ENCODE data around the gene CPXM2. TPM values are rescaled to one million over a fixed set of nuclear protein-coding genes. Genes with fewer than 3 reads are reported as not detected.

The CPXM2 gene
- total RNA-seq, 2 experiments from 2014 or later: not detected

DNA sequence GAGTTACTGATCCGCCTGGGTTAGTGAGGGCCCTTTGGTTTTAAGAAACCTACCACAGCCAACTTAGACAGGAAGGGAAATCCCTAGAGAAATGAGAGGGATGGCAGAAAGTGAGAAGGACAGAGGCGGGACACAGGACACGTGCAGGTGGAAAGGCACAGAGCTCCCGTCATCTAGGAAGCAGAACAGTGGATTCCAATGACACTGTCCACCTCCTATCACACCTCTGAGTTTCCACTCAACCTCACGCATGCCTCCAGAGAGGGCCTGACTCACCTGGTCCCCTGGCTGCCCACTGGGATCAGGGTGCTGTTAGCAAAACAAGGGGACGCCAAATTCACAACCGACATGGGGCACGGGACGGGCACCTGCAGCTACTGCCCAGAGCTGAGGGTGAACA is 26.3 kb downstream of the CPXM2 start:
- Histone ChIP-seq H3K4me1 (ENCODE audit: insufficient read depth, low read length) (no peaks in the 10 kb centered on the region), H3K4me3 (ENCODE audit: low read length) (no peak overlapping the region), H3K9me3 (ENCODE audit: control insufficient read depth in 1 of 2, insufficient read depth in 1 of 2, low read length in 2 of 2) (peaks cover 0 to 5% of the 10 kb centered on the region in 2 experiments), H3K36me3 (ENCODE audit: insufficient read depth, low read length) (no peaks in the 10 kb centered on the region), H3K27ac (ENCODE audit: low read depth in 1 of 2, low read length in 2 of 2) (no peak overlapping the region), H3K27me3 (ENCODE audit: control insufficient read depth in 1 of 2, insufficient read depth in 2 of 2, low read length in 2 of 2) (peaks cover 0 to 2% of the 10 kb centered on the region in 2 experiments)
- TF ChIP-seq, protein P1, sequence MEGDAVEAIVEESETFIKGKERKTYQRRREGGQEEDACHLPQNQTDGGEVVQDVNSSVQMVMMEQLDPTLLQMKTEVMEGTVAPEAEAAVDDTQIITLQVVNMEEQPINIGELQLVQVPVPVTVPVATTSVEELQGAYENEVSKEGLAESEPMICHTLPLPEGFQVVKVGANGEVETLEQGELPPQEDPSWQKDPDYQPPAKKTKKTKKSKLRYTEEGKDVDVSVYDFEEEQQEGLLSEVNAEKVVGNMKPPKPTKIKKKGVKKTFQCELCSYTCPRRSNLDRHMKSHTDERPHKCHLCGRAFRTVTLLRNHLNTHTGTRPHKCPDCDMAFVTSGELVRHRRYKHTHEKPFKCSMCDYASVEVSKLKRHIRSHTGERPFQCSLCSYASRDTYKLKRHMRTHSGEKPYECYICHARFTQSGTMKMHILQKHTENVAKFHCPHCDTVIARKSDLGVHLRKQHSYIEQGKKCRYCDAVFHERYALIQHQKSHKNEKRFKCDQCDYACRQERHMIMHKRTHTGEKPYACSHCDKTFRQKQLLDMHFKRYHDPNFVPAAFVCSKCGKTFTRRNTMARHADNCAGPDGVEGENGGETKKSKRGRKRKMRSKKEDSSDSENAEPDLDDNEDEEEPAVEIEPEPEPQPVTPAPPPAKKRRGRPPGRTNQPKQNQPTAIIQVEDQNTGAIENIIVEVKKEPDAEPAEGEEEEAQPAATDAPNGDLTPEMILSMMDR (IDR thresholded peaks at IDR 0.05): no peak
- H3K27ac Mint-ChIP-seq: no peak overlapping the region
- POLR2A ChIA-PET: no interaction called here
- no peaks in the 10 kb centered on the region for H3K9me3 Mint-ChIP-seq
- H3K27me3 Mint-ChIP-seq: peaks cover 9% of the 10 kb centered on the region
- no peaks in the 10 kb centered on the region for H3K4me1 Mint-ChIP-seq (ENCODE audit: low read depth)
- CTCF ChIA-PET: no interaction called here
- intact Hi-C loops (cut with DNase I, micrococcal nuclease): no loop called here
- ATAC-seq (ENCODE audit: poor library complexity) (no peak), DNase-seq (no peak)
- no peaks in the 10 kb centered on the region for H3K36me3 Mint-ChIP-seq (ENCODE audit: low read depth)
- H3K4me3 Mint-ChIP-seq: no peak overlapping the region

DNA sequence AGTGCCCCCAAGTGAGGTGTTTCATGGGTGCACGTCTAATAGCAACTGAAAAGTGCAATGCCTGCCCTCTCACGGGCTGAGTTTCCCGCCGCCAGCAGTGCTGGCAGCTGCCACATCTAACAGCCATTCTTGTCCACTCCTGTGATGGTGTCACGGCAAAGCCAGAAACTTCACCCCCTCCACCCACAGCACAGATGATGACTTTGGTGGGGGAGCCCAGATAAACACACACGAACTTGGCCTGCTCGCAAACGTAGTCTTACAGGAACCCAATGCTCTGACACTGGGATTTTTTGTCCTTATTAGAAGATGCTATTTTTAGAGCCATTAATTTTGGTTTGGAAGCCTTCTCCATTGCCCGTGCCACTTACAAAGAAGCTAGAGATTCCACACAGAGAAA is 26.7 kb downstream of the CPXM2 start:
- peaks cover 9% of the 10 kb centered on the region for H3K27me3 Mint-ChIP-seq
- ChIA-PET POLR2A (no interaction called here), CTCF (no interaction called here)
- Histone ChIP-seq H3K9me3 (ENCODE audit: control insufficient read depth in 1 of 2, insufficient read depth in 1 of 2, low read length in 2 of 2) (peaks cover 0 to 5% of the 10 kb centered on the region in 2 experiments), H3K36me3 (ENCODE audit: insufficient read depth, low read length) (no peaks in the 10 kb centered on the region), H3K27me3 (ENCODE audit: control insufficient read depth in 1 of 2, insufficient read depth in 2 of 2, low read length in 2 of 2) (peaks cover 0 to 2% of the 10 kb centered on the region in 2 experiments), H3K4me1 (ENCODE audit: insufficient read depth, low read length) (no peaks in the 10 kb centered on the region), H3K27ac (ENCODE audit: low read depth in 1 of 2, low read length in 2 of 2) (no peak overlapping the region), H3K4me3 (ENCODE audit: low read length) (no peak overlapping the region)
- H3K27ac Mint-ChIP-seq: no peak overlapping the region
- DNase-seq (no peak), ATAC-seq (ENCODE audit: poor library complexity) (no peak)
- no peaks in the 10 kb centered on the region for H3K36me3 Mint-ChIP-seq (ENCODE audit: low read depth)
- no peaks in the 10 kb centered on the region for H3K4me1 Mint-ChIP-seq (ENCODE audit: low read depth)
- intact Hi-C loops (cut with DNase I, micrococcal nuclease): no loop called here
- no peak overlapping the region for H3K4me3 Mint-ChIP-seq
- TF ChIP-seq, protein P1 (IDR thresholded peaks at IDR 0.05): no peak
- H3K9me3 Mint-ChIP-seq: no peaks in the 10 kb centered on the region

DNA sequence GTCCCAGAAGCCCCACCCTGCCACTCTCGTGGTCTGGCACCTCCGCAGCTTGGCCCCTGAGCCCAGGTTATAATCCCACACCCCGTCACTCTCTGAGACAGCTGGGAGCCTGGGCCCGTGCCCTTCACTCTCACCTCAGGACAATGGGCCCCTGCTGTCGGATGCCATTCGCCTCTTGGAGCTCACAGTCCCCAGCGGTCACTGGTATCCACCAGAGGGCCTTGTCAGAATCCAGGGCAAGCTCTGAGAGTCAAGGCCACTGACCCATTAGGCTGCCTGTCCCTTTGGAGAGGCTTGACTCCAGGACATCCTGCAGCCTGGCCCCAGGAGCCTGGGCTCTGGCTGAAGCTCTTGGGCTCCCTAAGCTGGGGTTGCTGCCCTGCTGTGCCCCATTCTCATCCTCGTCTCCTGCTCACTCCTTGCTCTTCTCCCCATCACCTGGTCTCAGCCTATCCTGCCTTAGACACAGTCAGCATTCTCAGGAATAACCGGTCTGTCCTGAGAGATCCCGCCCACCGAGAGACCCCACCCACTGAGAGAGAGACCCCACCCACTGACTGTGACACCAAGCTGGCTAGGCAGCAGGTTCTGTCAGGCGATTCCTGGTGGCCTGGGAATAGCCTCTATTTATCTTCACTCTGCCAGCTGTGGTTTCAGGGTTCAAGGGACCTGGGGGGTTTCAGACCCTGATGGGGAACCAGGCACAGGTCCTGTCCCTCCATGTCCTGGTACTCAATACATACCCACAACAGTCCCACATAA is 27.7 kb downstream of the CPXM2 start:
- Mint-ChIP-seq H3K27ac (no peak overlapping the region), H3K27me3 (peaks cover 9% of the 10 kb centered on the region), H3K4me3 (no peak overlapping the region), H3K4me1 (ENCODE audit: low read depth) (no peaks in the 10 kb centered on the region), H3K9me3 (no peaks in the 10 kb centered on the region), H3K36me3 (ENCODE audit: low read depth) (no peaks in the 10 kb centered on the region)
- Histone ChIP-seq H3K27me3 (ENCODE audit: control insufficient read depth in 1 of 2, insufficient read depth in 2 of 2, low read length in 2 of 2) (peaks cover 0 to 2% of the 10 kb centered on the region in 2 experiments), H3K9me3 (ENCODE audit: control insufficient read depth in 1 of 2, insufficient read depth in 1 of 2, low read length in 2 of 2) (peaks cover 0 to 11% of the 10 kb centered on the region in 2 experiments), H3K4me3 (ENCODE audit: low read length) (no peak overlapping the region), H3K27ac (ENCODE audit: low read depth in 1 of 2, low read length in 2 of 2) (no peak overlapping the region), H3K4me1 (ENCODE audit: insufficient read depth, low read length) (no peaks in the 10 kb centered on the region), H3K36me3 (ENCODE audit: insufficient read depth, low read length) (no peaks in the 10 kb centered on the region)
- DNase-seq (no peak), ATAC-seq (ENCODE audit: poor library complexity) (no peak)
- TF ChIP-seq, protein P1 (IDR thresholded peaks at IDR 0.05): no peak
- ChIA-PET POLR2A (no interaction called here), CTCF (no interaction called here)
- intact Hi-C loops (cut with DNase I, micrococcal nuclease): no loop called here

Measured in CD4-positive, alpha-beta T cell (primary cell).